Measurements from ENCODE around the gene ADM2.

ADM2 gene

GRCh38 chr22:50443801-50444625 is 37.3 kb upstream of the ADM2 start:
- no peak for TF ChIP-seq SNAI2 (CRISPR knock-in tag; IDR thresholded peaks at IDR 0.05)
- no peak for TF ChIP-seq PPARA (CRISPR knock-in tag; IDR thresholded peaks at IDR 0.05; ENCODE audit: borderline replicate concordance)
- no peak for TF ChIP-seq BACH2 (CRISPR knock-in tag; IDR thresholded peaks at IDR 0.05; ENCODE audit: borderline replicate concordance)
- TF ChIP-seq TCF4 (CRISPR knock-in tag; IDR thresholded peaks at IDR 0.05; ENCODE audit: borderline replicate concordance): no peak
- no peak for TF ChIP-seq RARB (CRISPR knock-in tag; IDR thresholded peaks at IDR 0.05)
- no peak for TF ChIP-seq CSRNP3 (CRISPR knock-in tag; IDR thresholded peaks at IDR 0.05)
- TF ChIP-seq ARNTL (CRISPR knock-in tag; IDR thresholded peaks at IDR 0.05; ENCODE audit: borderline replicate concordance, low read depth): no peak
- no peak for TF ChIP-seq CREB5 (CRISPR knock-in tag; IDR thresholded peaks at IDR 0.05; ENCODE audit: low read depth)
- TF ChIP-seq TOX (CRISPR knock-in tag; IDR thresholded peaks at IDR 0.05; ENCODE audit: borderline replicate concordance): no peak
- TF ChIP-seq ZFP3 (CRISPR knock-in tag; IDR thresholded peaks at IDR 0.05): no peak
- TF ChIP-seq GLIS3 (CRISPR knock-in tag; IDR thresholded peaks at IDR 0.05): no peak
- no peak for TF ChIP-seq ESRRG (CRISPR knock-in tag; IDR thresholded peaks at IDR 0.05)
- TF ChIP-seq PATZ1 (CRISPR knock-in tag; IDR thresholded peaks at IDR 0.05; ENCODE audit: borderline replicate concordance): no peak
- peak; percentile 3 for ATAC-seq

- TF ChIP-seq GLIS3 (CRISPR knock-in tag; IDR thresholded peaks at IDR 0.05) (no peak), TSHZ2 (CRISPR knock-in tag; IDR thresholded peaks at IDR 0.05) (no peak), ZC3H10 (CRISPR knock-in tag; IDR thresholded peaks at IDR 0.05) (no peak), CREB5 (CRISPR knock-in tag; IDR thresholded peaks at IDR 0.05; ENCODE audit: low read depth) (no peak), ZFP30 (CRISPR knock-in tag; IDR thresholded peaks at IDR 0.05) (no peak), BACH2 (CRISPR knock-in tag; IDR thresholded peaks at IDR 0.05; ENCODE audit: borderline replicate concordance) (no peak), ZNF70 (CRISPR knock-in tag; IDR thresholded peaks at IDR 0.05) (no peak), RARB (CRISPR knock-in tag; IDR thresholded peaks at IDR 0.05) (no peak), ZNF565 (CRISPR knock-in tag; conservative IDR thresholded peaks at IDR 0.05; ENCODE audit: low read depth) (no peak)
- ATAC-seq: peak; percentile 33
These were observed 36.7 kb upstream of the ADM2 start for GRCh38 chr22:50444663-50445062.

- ATAC-seq: no peak
- no peak for TF ChIP-seq TSHZ2 (CRISPR knock-in tag; IDR thresholded peaks at IDR 0.05)
- no peak for TF ChIP-seq POU6F1 (CRISPR knock-in tag; IDR thresholded peaks at IDR 0.05; ENCODE audit: borderline replicate concordance, low read depth)
- no peak for TF ChIP-seq ZNF8 (CRISPR knock-in tag; IDR thresholded peaks at IDR 0.05)
- TF ChIP-seq ESRRG (CRISPR knock-in tag; IDR thresholded peaks at IDR 0.05): no peak
- TF ChIP-seq TOX (CRISPR knock-in tag; IDR thresholded peaks at IDR 0.05; ENCODE audit: borderline replicate concordance): no peak
- no peak for TF ChIP-seq ZNF70 (CRISPR knock-in tag; IDR thresholded peaks at IDR 0.05)
- no peak for TF ChIP-seq OSR1 (CRISPR knock-in tag; IDR thresholded peaks at IDR 0.05)
These were observed 36.1 kb upstream of the ADM2 start for GRCh38 chr22:50445071-50445879.

Data from SK-N-SH treated with all-trans-retinoic acid at 6 μM for 48 hours (cell line).